Stimulated activated CD8-positive, alpha-beta memory T cell treated with anti-CD3 and anti-CD28 coated beads, Interleukin-7, amount 100 ng/mL, for 4 hours (primary cell): ENCODE data around the gene SAMD4B.

Experiments used
- DNase-seq, 2 donors: peaks; one replicate each; pipeline ENCODE4 v3.0.0-alpha.2; 2020; ENCODE audit warnings: low read depth in 2 of 2

SAMD4B gene

GRCh38 chr19:39425744-39426143 lies 83.5 kb downstream of the SAMD4B start:
- no peak for DNase-seq

GRCh38 chr19:39426170-39426569 lies 83.9 kb downstream of the SAMD4B start:
- DNase-seq, result no peak

GRCh38 chr19:39427707-39428106 lies 85.5 kb downstream of the SAMD4B start:
- DNase-seq, result no peak

GRCh38 chr19:39428283-39429112 lies 86.3 kb downstream of the SAMD4B start:
- no peak for DNase-seq

- DNase-seq, result no peak
Measured at GRCh38 chr19:39430675-39431593, 88.7 kb downstream of the SAMD4B start.

GRCh38 chr19:39432677-39433025 lies 90.4 kb downstream of the SAMD4B start:
- no peak for DNase-seq

- DNase-seq, result no peak
Measured at GRCh38 chr19:39433480-39434079, 91.4 kb downstream of the SAMD4B start.

GRCh38 chr19:39434123-39435076 lies 92.2 kb downstream of the SAMD4B start:
- no peak for DNase-seq
